GM21723 (cell line): ENCODE data around the gene FASTK.
"Not testable (repeated sequence)": the region's sequence is repeated elsewhere in the genome, so short reads cannot be mapped to it uniquely, and the experiment has no call there.

ENCODE experiments used
- ATAC-seq: cut with Tn5 transposase; IDR thresholded peaks from one replicate; pipeline ENCODE4 v1.9.1; 2021; ENCODE audit warnings: mild to moderate bottlenecking, moderate library complexity; ENCODE audit not compliant: unreplicated experiment

FASTK gene

DNA sequence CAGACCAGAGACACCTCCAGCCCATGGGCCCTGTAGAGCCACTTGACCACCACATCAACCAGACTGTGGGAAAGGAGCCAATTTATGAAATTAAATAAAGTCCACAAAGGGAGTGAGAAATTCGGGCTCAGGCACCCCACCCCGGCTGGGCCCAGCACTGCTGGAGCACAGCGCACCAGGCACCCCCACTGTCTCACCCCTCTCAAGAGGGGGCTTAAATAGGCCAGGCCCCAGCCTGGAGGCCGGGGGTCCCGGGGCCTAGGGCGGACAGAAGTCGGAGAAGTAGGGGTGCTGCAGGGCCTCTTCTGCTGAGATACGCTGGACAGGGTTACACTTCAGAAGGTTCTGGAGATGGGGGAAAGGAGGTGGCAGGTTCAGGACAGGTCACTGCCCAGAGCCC is 26.9 kb downstream of the FASTK start:
- no peak for ATAC-seq

DNA sequence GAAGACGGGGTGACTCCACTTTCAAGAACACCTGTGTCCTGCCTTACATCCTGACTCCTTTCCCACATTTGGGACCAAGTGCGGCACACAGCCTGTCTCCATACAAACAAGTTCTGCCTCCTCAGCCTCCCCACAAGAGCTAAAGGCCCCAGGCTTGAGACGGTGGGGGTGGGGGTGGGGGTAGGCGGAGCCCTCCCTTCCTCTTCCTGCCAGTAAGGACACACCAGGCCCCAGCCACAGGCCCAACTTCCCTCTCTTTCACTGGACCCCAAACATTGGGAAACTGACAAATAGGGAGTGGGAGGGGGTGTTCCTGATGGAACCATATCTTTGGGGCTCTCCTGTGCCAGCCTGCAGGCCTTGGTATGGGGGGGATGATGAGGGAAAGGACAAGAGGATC is 27.5 kb downstream of the FASTK start:
- no peak for ATAC-seq

DNA sequence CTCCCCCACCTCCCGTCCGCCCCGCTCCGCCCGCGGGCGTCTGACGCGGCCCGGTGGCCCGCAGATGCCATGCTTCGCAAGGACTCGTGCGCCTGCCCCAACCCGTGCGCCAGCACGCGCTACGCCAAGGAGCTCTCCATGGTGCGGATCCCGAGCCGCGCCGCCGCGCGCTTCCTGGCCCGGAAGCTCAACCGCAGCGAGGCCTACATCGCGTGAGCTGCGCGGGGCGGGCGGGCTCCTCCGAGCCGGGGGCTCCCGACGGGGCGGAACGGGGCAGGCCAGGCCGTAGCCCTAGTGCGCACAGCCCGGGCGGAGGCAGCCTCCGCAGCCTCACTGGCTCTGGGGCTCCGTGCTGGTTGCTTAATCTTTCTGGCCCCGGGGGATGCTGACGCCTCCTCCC is 29.5 kb downstream of the FASTK start:
- no peak for ATAC-seq

DNA sequence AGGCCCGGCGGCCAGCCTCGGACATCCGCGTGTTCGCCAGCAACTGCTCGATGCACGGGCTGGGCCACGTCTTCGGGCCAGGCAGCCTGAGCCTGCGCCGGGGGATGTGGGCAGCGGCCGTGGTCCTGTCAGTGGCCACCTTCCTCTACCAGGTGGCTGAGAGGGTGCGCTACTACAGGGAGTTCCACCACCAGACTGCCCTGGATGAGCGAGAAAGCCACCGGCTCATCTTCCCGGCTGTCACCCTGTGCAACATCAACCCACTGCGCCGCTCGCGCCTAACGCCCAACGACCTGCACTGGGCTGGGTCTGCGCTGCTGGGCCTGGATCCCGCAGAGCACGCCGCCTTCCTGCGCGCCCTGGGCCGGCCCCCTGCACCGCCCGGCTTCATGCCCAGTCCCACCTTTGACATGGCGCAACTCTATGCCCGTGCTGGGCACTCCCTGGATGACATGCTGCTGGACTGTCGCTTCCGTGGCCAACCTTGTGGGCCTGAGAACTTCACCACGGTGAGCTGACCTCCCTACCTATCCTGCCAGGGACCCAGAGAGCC is 31.6 kb downstream of the FASTK start:
- no peak for ATAC-seq

DNA sequence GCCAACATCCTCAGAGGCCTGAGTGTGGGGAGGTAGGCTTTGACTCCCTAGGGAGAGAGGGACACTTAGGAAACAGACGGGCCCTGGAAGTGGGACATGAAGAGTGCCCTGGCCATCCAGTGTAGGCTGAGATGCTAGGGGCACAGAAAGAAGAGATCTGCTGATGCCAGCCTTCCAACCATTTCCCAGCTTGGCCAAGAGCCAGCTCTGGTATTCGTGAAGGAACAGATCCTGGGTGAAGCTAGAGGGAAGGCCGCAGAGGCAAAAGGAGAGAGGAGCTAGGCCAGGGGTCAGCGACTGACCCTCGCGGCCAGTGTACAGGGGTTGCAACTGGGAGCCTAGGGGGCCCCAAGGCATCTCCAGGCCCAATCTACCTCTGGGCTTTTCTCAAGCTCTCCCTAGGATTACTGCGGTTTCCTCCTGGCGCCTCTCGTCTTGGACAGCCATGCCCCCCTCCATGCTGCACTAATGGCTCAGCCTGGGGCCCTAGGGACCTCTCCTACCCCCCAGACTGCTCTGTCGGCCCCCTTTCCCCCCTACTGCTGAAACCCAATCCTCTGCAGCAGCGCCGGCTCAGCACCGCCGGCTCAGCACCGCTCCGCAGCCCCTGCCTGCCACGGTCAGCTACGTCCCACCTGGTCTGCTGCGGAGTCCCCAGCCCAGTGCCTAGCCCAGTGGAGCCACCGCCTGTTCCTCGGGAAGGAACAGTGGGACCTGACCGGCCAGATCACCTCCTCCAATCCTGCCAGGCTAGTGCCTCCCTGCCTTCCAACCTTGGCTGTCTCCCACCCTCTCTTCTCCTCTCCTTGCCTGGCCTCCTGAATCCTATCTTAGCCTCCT is 32.4 kb downstream of the FASTK start, which contains the start of gene ASIC3:
Gene ASIC3, plus strand, starts transcription at position 556 of the 840 bp plus-strand sequence. CDS start 355 bp downstream, outside the sequence.
- ATAC-seq: no peak

DNA sequence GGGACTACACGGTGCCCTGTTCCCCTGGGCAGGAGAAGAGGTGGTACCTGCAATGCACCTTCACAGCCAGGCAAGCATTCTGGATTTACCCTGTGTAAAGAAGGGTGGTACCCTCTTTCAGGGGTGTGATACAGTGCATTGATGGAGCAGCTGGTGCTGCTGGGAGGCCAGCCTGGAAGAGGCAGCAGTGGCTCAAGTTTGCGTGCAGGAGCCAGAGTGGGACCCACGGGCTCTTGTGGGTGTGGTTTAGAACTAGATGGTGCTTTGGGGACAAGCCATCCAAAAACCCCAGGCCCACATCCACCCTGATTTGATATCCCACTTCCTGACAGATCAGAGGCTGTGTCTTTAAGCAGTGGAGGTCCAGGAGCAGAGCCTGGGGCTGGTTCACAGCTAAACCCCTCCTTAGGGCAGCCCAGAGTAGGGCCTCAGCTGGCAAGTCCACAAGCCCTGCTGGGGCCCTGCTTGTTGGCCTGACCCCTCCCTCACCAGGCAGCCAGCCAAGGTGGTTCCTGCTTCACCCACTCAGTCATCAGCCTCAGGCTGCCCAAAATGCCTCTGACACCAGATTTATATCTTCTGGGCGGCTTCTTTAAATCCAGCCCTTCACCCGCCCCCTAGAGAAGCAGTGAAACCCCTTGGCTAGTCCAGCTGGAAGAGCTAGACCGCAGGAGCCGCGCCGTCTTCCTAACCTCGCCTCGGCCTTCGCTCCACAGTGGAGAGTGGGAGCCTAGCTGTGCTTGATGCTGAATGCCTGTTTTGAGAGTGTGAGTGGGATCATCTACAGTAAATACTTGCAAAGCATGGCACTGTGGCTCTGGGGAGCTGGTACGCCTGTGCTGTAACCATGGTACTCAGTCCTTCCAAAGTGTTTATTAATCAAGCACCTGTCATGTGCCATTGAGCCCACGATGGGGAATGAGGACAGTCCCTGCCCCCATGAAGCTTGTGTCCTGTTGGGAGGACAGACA is 33.7 kb downstream of the FASTK start:
- ATAC-seq: no peak

DNA sequence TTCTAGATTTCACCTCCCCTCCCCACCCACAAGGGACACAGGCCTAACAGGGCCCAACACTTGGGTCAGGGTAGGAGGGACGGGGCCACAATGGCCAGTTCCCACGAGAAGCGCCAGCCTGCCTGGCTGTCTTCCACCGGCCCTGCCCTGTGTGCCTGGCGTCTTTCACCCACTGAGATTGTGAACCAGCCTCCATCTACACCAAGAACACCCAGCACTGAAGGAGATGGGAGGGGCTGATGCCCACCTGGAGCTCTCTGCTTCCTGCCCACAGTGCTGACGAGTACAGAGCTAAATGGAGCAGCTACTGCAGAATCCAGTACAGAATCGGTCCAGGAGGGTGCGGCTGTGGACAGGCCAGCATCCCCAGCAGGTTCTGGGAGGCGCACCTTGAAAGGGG is 34.6 kb downstream of the FASTK start:
- no peak for ATAC-seq

DNA sequence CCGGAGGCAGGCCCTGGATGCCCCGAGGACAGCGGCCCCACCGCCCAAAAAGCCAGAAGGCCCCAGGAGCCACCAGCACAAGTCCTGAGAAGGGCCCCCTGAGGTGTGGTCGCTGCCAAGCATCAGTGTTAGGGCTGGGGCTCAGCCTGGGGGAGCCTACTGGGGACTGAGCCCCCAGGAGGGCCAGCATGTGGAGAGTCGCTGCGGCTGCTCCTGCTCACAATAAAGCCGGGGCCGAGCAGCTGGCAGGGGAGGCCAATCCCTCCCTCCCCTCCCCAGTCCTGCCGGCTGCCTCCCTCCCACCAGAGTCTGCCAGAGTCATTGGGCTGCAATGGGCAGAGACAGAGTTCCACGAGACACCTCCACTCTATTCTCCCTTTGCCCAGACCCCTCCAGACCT is 35.3 kb downstream of the FASTK start:
- no peak for ATAC-seq

DNA sequence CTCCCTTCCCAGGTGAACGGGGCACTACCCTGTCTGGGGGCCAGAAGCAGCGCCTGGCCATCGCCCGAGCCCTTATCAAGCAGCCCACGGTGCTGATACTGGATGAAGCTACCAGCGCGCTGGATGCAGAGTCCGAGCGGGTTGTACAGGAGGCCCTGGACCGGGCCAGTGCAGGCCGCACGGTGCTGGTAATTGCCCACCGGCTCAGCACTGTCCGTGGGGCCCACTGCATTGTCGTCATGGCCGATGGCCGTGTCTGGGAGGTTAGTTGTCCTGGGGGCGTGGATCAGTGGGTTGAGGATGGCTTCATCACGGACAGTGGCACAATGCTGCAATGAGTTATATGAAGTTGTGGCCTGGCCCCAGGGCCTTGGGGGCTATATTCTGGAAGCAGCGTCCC is 36.6 kb downstream of the FASTK start:
- no peak for ATAC-seq

DNA sequence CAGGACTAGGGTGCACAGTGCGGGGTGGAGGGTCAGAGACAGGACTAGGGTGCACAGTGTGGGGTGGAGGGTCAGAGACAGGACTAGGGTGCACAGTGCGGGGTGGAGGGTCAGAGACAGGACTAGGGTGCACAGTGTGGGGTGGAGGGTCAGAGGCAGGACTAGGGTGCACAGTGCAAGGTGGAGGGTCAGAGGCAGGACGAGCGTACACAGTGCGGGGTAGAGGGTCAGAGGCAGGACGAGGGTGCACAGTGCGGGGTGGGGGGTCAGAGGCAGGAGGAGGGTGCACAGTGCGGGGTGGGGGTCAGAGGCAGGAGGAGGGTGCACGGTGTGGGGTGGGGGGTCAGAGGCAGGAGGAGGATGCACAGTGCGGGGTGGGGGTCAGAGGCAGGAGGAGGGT is 37.2 kb downstream of the FASTK start:
- not testable (repeated sequence) for ATAC-seq

DNA sequence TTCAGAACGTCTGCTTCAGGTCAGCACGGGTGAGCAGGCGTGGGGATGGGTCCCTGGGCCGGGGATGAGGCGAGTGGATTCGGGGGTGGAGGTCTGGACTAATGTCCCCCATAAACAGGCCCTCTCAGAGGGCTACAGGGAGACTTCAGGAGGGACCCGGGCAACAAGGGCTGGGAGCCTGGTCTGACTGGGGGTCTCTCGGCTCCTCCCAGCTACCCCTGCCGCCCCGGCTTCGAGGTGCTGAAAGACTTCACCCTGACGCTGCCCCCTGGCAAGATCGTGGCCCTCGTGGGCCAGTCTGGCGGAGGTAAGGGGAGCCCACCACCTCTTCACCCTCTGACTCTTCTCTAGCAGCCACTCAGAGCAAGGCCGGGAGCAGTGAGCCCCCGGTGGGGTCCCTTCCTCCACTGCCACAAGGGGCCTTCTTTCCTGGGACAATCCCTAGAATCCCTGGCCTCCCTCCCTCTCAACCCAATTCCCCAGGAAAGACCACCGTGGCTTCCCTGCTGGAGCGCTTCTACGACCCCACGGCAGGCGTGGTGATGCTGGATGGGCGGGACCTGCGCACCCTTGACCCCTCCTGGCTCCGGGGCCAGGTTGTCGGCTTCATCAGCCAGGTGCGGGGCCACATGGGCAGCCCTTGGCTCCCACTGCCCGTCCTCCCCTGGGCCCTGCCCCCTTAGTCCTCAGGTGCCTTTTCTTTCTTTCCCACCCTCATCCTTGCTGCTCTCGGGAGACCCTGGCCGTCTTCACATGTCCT is 39.8 kb downstream of the FASTK start:
- ATAC-seq: no peak

DNA sequence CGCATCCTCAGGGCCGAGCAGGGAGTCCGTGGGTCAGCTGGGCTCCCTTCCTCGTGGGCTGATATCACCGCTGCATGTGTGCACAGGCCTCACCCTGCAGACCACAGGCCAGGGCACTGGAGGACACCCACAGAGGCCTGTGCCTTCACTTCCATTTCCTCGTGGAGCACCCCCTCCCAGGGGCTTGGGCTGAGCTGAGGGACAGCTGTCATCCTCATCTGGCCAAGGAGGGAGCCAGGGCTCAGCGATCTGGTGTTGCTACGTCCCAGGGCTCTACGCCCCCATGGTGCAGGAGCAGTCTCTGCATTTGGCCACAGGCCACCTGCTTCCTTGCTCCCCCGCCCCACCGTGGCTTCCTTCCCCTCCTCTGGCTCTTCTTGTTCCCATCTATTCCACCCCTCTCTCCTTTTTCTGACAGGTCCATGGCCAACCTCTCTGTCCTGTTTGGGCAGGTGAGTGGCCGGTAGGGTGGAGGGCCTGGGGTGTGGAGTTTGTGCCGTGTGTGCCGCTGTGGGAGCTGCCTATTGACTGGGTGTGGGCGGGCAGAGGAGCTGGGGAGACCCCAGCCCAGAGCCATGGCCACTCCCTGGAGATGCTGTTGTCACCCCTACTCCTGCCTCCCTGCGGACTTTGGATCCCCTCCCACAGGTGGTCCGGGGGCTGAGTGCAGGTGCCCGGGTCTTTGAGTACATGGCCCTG is 40.6 kb downstream of the FASTK start:
- ATAC-seq: no peak

DNA sequence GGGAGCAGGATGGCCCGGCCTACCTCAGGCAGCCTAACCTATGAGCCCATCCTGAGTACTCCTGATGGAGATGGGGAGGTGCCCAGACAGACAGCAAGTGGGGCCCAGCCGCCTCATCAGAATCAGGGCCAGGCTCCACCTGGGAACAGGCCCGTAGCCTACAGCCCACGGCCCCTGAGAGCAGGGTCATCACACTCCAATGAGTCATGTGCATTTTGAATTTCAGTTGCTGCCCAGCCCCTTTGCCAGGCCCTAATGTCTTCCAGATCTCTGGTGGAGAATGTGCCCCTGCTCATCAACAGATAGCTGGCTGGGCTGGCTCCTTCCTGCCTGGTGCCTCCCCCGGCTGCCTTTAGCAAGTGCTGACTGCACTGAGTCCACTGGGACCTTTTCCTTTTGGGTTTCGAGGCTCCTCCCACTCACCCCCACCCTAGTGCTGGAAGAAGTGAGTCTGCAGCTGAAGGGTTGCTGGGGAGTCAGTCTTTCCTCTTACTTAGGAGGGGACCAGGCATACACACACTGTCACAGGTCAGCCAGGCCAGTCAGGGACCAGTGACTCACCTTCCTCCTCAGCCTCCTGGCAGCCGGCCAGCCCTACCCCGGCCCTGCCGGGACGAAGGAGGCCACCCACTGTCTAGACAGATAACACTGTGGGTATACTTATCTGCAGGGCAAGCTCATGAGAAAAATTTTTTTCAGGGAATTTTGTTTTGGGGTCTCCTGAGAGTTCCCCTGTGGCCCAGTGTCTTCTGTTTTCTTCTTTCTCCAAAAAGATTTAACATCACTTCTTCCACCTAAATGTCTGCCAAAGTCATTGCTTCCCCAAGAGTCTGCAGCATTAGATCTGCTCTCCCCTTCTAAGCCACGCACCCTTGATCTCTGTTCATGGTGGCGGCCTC is 41.4 kb downstream of the FASTK start:
- peak; percentile 43 for ATAC-seq

DNA sequence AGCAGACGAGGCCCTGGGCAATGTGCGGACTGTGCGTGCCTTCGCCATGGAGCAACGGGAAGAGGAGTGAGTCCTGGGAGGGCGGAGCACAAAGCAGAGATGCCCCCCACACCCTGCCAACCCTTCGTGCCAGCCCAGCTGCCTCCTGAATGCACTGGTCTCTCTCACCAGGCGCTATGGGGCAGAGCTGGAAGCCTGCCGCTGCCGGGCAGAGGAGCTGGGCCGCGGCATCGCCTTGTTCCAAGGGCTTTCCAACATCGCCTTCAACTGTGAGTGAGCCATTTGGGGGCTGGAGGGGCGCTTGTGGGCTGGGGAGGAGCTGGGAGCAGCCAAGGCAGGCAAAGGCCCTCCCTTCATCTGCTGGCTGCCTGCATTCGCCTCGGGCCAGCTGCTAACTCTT is 44.7 kb downstream of the FASTK start:
- ATAC-seq: no peak

DNA sequence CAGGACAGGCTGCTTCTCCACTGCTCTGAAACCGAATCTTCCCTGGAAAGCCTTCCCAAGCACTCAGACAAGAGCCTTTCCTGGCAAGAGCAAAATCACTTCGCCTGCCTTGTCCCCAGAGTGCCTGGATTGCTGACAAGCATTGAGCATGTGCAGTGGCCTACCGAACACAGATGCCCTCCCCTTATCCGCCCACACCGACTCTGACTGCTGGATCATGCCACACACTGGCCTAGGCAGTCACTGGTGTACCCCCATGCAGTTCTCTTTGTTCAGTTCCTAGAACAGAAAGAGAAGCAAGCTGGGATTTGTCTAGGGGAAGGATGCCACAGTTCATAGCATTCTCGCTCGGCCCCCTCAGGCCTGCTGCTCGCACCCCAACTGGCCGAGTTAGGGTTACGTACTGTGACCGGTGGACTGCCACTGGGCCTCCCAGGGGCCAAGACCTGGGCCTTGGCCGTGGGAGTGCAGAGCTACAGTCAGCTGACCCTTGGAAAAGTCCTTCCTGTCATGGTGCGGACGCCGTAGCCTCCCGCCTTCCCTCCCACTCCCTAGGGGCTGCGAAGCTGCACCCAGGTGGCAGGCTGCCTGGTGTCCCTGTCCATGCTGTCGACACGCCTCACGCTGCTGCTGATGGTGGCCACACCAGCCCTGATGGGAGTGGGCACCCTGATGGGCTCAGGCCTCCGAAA is 45.4 kb downstream of the FASTK start:
- ATAC-seq: no peak

DNA sequence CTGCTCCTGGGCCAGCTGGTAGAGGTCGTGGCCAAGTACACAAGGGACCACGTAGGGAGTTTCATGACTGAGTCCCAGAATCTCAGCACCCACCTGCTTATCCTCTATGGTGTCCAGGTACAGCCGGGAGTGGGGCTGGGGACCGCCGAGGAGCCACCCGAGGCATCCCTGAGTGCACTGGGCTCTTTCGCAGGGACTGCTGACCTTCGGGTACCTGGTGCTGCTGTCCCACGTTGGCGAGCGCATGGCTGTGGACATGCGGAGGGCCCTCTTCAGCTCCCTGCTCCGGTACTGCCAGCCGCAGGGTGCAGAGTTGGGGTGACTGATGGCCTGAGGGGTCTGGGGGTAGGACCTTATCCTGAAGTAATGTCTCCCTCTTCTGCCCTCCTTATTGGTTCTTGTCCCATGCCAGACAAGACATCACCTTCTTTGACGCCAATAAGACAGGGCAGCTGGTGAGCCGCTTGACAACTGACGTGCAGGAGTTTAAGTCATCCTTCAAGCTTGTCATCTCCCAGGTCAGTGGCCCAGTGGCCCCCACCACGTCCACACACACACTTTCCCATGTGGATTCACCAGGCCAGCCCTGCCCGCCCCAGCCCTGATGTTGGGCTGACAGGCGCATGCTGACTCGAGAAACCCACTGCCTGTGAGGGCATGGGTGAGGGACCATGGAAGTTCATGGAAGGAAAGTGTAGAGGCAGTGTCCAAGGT is 46.1 kb downstream of the FASTK start:
- ATAC-seq: no peak

DNA sequence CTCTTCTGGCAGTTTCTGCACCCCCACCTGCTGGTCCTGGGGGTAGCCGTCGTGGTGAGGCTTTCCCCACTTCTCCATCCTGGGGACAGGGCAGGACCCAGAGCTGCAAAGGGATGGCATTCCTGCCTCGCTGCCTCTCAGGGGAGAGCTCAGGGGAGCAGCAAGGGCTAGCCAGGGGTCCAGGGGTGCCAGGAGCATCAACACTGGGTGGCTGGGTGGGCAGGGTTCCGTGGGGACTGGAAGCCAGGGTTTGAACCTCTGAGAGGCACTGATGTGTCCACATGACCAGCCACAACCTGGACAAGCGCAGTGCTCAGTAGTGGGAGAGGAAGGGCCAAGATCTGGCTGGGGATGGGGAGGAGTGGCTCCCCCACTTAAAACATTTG is 46.8 kb downstream of the FASTK start:
- ATAC-seq: no peak
